ENCODE measurements around the gene NISCH. TPM values are rescaled to one million over a fixed set of nuclear protein-coding genes. Genes with fewer than 3 reads are reported as not detected.

The NISCH gene
- polyA plus RNA-seq, 1 experiment, result 71.0 TPM

DNA sequence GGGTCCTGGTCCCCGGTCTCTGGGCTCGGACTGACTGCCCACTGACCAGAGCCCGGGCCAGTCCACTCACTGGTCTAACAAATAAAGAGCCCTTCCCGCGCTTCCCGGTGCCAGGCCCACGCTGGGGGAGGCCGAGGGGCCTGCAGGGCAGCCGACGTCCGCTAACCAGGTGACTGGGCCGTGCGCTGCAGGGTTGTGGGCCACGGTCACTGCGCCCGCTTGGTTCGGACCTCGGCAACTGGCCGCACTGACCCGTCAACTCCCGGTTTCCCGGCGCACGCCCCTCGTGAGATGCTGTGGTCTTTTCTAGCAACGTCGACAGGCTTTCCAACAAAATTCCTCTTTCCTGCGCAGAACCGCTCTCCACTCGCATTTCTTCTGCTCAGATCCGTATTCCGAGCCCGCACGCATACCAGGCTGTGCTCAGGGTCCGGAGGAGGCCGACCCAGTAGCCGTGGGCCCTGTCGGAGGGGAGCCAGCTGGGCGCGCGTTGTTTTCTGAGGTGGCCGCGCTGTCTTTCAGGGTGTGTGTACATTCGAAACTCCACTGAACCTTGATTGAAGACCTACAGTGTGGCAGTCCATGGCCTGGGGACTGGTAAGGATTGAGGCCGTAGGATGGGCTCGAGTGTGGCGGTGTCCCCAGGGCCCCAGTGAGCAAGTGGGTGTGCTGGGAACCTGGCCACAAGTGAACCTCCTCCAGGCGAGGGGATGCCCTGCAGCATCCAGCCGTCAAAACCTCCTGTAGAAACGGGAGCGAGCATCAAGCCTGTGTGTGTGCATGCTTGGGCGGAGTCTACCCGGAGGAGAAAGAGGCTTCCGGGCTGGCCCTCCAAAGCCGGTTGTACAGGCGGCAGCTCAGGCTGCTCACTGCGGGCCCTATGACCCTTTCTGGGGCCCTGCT is 79.1 kb downstream of the NISCH start:
- DNase-seq (ENCODE audit: low read depth, low spot score), result no peak
- CTCF ChIA-PET, result no interaction called here
- POLR2A ChIA-PET, result no interaction called here
- Histone ChIP-seq H3K27me3 (ENCODE audit: control insufficient read depth, insufficient read depth, low read length) (no peaks in the 10 kb centered on the region), H3K27ac (ENCODE audit: low read depth, low read length) (peak overlapping the region; percentile 57), H3K4me3 (ENCODE audit: low read depth, low read length) (peak overlapping the region; percentile 65), H3K9me3 (ENCODE audit: control insufficient read depth, insufficient read depth, low read length) (no peaks in the 10 kb centered on the region; the same call in 1 of the 2 replicates)
- TF ChIP-seq, protein P1, sequence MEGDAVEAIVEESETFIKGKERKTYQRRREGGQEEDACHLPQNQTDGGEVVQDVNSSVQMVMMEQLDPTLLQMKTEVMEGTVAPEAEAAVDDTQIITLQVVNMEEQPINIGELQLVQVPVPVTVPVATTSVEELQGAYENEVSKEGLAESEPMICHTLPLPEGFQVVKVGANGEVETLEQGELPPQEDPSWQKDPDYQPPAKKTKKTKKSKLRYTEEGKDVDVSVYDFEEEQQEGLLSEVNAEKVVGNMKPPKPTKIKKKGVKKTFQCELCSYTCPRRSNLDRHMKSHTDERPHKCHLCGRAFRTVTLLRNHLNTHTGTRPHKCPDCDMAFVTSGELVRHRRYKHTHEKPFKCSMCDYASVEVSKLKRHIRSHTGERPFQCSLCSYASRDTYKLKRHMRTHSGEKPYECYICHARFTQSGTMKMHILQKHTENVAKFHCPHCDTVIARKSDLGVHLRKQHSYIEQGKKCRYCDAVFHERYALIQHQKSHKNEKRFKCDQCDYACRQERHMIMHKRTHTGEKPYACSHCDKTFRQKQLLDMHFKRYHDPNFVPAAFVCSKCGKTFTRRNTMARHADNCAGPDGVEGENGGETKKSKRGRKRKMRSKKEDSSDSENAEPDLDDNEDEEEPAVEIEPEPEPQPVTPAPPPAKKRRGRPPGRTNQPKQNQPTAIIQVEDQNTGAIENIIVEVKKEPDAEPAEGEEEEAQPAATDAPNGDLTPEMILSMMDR (IDR thresholded peaks at IDR 0.05; ENCODE audit: low read depth, low read length), result no peak

DNA sequence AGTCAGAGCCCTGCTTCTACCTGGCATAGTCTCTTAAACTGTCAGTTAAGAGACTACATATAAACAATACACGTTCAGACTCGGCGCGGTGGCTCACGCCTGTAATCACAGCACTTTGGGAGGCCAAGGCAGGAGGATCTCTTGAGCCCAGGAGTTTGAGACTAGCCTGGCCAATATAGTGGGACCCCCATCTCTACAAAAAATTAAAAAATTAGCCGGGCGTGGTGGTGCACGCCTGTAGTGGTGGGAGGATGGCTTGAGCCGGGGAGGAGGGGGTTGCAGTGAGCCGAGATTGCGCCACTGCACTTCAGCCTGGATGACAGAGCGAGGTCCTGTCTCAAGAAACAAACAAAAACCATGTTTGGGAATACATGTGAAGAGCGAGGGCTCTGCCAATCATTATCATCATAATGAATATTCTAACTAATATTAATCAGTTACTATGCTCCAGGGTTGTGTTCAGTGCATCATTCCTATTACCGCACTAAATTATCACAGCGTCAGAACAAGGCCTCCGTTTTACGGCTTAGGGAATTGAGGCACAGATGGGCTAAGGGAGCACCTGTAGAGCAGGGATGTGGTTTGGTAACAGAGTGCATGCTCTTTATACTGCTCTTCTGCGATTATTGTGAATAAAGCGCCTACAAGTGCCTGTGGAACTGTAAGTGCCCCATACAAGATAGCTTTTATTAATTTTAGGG is 80.2 kb downstream of the NISCH start:
- TF ChIP-seq, protein P1 (IDR thresholded peaks at IDR 0.05; ENCODE audit: low read depth, low read length), result no peak
- H3K4me3 ChIP-seq (ENCODE audit: low read depth, low read length), result no peak overlapping the region
- H3K27ac ChIP-seq (ENCODE audit: low read depth, low read length), result no peak overlapping the region
- no peaks in the 10 kb centered on the region; the same call in 1 of the 2 replicates for H3K9me3 ChIP-seq (ENCODE audit: control insufficient read depth, insufficient read depth, low read length)
- POLR2A ChIA-PET, result interaction anchor here (0.5 to 1.4 kb wide), 12 partner anchors 9 to 171 kb away, joined by 3 to 7 read pairs (median 4); partner anchors contain the start of genes GLT8D1 and SPCS1
- DNase-seq (ENCODE audit: low read depth, low spot score), result no peak
- no peaks in the 10 kb centered on the region for H3K27me3 ChIP-seq (ENCODE audit: control insufficient read depth, insufficient read depth, low read length)
- CTCF ChIA-PET, result interaction anchor here (0.6 to 0.9 kb wide), 2 partner anchors 131 to 257 kb away, joined by 3 to 8 read pairs; partner anchors contain the start of gene WDR82

GRCh38 chr3:52536112-52536368 is 80.6 kb downstream of the NISCH start:
- Histone ChIP-seq H3K27ac (ENCODE audit: low read depth, low read length) (no peak overlapping the region), H3K27me3 (ENCODE audit: control insufficient read depth, insufficient read depth, low read length) (no peaks in the 10 kb centered on the region), H3K9me3 (ENCODE audit: control insufficient read depth, insufficient read depth, low read length) (no peaks in the 10 kb centered on the region; the same call in 1 of the 2 replicates), H3K4me3 (ENCODE audit: low read depth, low read length) (0 out of 2 replicates have a peak overlapping the region, but pooled peaks have one; percentile 1)
- DNase-seq (ENCODE audit: low read depth, low spot score), result no peak
- CTCF ChIA-PET, result interaction anchor here (0.6 to 0.9 kb wide), 2 partner anchors 131 to 258 kb away, joined by 3 to 8 read pairs; partner anchors contain the start of gene WDR82
- POLR2A ChIA-PET, result interaction anchor here (0.5 to 1.4 kb wide), 12 partner anchors 9 to 170 kb away, joined by 3 to 7 read pairs (median 4); partner anchors contain the start of genes GLT8D1 and SPCS1
- TF ChIP-seq, protein P1 (IDR thresholded peaks at IDR 0.05; ENCODE audit: low read depth, low read length), result no peak

DNA sequence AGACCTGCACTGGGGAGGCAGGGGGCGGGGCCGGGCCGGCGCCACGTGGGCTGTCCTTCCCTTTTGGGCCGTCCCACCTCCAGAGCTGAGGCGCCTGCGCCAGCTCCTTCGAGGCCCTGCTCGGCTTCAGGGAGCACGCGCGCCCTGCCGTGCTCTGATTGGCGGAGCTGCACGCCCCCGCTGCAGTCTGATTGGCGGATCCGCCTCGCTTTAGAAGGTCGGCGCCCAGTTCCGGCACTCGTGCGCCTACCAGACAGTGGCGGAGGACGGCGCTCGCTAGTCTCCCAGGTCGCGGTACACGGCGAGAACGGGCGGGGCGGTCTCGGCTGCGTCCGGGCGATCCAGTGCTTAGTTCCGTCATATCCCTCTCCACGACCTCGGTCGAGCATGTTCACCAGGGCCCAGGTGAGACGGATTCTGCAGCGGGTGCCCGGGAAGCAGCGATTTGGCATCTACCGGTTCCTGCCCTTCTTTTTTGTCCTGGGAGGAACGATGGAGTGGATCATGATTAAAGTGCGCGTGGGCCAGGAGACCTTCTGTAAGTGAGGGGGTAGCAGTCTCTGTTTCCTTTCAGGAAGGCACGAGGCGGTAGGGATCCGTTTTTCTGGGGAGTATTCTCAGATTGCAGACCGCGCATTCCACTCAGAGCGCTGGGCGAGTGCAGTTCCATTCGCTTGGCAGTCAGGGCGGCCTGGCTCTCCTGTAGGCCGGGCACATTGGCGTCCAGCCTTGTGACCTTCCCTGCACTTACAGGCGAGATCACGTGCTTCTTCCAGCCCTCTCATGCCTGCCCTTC is 81.2 kb downstream of the NISCH start, which contains the start of gene UQCC5:
TSS of gene UQCC5 (plus strand) at position 237 of the 796 bp plus-strand sequence. CDS start at position 388, 151 bp downstream.
- peak; percentile 95 for DNase-seq (ENCODE audit: low read depth, low spot score)
- TF ChIP-seq, protein P1 (IDR thresholded peaks at IDR 0.05; ENCODE audit: low read depth, low read length), result no peak
- Histone ChIP-seq H3K9me3 (ENCODE audit: control insufficient read depth, insufficient read depth, low read length) (no peaks in the 10 kb centered on the region; the same call in 1 of the 2 replicates), H3K27ac (ENCODE audit: low read depth, low read length) (peak within 1 kb of the TSS; percentile 84), H3K27me3 (ENCODE audit: control insufficient read depth, insufficient read depth, low read length) (no peaks in the 10 kb centered on the region), H3K4me3 (ENCODE audit: low read depth, low read length) (peak within 1 kb of the TSS; percentile 94)
- CTCF ChIA-PET, result interaction anchor here (0.9 kb wide), 1 partner anchor 132 kb away, joined by 8 read pairs; no protein-coding TSS in a partner anchor
- POLR2A ChIA-PET, result interaction anchor here (0.5 to 1.4 kb wide), 12 partner anchors 9 to 170 kb away, joined by 3 to 7 read pairs (median 4); partner anchors contain the start of genes GLT8D1 and SPCS1
